ENCODE data around the gene CXorf51A. TPM values are rescaled to one million over a fixed set of nuclear protein-coding genes. Genes with fewer than 3 reads are reported as not detected.
"Not testable (repeated sequence)": the region's sequence is repeated elsewhere in the genome, so short reads cannot be mapped to it uniquely, and the experiment has no call there.

Gene CXorf51A
- total and polyA plus RNA-seq, 2 donors (not counting 1 experiment from before 2014, with no cell fraction given) = not detected

DNA sequence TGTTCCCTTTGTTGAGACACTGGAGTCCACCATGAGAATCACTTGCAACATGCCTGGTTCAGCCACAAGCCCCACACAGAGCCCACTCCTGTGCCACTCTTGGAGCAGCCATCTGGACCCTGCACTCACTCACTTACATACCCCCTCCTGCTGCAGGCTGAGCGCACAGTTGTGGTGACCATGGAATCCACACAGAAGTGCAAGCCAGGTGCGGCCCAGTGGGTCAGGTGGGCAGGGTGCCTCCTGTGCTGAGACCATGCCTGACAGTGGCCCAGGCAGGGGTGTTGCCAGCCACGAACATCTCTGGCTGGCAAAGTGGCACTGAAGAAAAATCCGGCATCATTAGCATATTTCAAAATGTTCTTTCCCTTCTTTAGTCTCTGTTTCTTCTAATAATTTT, 17.4 kb upstream of the CXorf51A start:
- Histone ChIP-seq H4K20me1 (ENCODE audit: control insufficient read depth, extremely low read depth, insufficient read depth, low read length) (no peaks in the 10 kb centered on the region), H3K79me2 (ENCODE audit: control insufficient read depth, insufficient read depth, low read length) (no peaks in the 10 kb centered on the region), H3K4me3 (replicated peaks in 1 of 4; ENCODE audit: control extremely low read depth in 1 of 4, insufficient read depth in 1 of 4, low read depth in 3 of 4, low read length in 4 of 4) (no peak overlapping the region), H3K9ac (ENCODE audit: insufficient read depth, low read length) (no peak overlapping the region), H3K4me1 (ENCODE audit: control insufficient read depth, extremely low read depth, insufficient read depth, low read length) (no peaks in the 10 kb centered on the region), H2AFZ (ENCODE audit: low read length) (no peak overlapping the region), H3K9me3 (ENCODE audit: control insufficient read depth, insufficient read depth, low read depth, low read length) (no peaks in the 10 kb centered on the region), H3K27ac (ENCODE audit: insufficient read depth, low read length) (no peak overlapping the region), H3K36me3 (ENCODE audit: control insufficient read depth, insufficient read depth, low read length) (no peaks in the 10 kb centered on the region), H3K27me3 (ENCODE audit: control insufficient read depth, insufficient read depth, low read length) (no peaks in the 10 kb centered on the region), H3K4me2 (ENCODE audit: extremely low read depth, insufficient read depth, low read length) (no peak overlapping the region)
- no peak for DNase-seq (ENCODE audit: low read depth in 2 of 2)
- TF ChIP-seq, protein P1, sequence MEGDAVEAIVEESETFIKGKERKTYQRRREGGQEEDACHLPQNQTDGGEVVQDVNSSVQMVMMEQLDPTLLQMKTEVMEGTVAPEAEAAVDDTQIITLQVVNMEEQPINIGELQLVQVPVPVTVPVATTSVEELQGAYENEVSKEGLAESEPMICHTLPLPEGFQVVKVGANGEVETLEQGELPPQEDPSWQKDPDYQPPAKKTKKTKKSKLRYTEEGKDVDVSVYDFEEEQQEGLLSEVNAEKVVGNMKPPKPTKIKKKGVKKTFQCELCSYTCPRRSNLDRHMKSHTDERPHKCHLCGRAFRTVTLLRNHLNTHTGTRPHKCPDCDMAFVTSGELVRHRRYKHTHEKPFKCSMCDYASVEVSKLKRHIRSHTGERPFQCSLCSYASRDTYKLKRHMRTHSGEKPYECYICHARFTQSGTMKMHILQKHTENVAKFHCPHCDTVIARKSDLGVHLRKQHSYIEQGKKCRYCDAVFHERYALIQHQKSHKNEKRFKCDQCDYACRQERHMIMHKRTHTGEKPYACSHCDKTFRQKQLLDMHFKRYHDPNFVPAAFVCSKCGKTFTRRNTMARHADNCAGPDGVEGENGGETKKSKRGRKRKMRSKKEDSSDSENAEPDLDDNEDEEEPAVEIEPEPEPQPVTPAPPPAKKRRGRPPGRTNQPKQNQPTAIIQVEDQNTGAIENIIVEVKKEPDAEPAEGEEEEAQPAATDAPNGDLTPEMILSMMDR (conservative IDR thresholded peaks at IDR 0.05 in 1 of 2, IDR thresholded peaks at IDR 0.05 in 1 of 2; ENCODE audit: low read depth in 1 of 2, low read length in 2 of 2) = no peak
- TF ChIP-seq EZH2 (IDR thresholded peaks at IDR 0.05; ENCODE audit: low read length, missing control alignments) = no peak

DNA sequence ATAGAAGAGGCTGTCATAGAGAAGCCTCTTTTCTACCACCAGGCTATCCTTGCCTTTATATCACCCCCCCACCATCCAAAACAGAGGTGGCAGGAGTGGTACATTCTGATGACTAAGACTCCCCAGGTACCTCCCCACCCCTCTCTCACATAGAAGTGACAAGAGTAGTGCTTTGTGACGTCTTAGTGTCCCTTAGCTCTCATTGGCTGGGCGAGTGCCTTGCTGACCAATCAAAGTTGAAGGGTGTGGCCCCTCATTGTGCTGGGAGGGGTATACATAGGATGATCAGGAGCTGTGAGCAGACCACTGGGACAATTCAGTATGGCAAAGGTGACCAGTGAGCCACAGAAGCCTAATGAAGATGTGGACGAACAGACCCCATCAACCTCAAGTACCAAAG, 5.1 kb downstream of the CXorf51A start, which contains the start of gene CXorf51B:
CXorf51B (plus strand) TSS at position 301 of the 400 bp plus-strand sequence; CDS start at position 322, 21 bp downstream.
- not testable (repeated sequence) for H3K9ac ChIP-seq (ENCODE audit: insufficient read depth, low read length); H3K4me1 ChIP-seq (ENCODE audit: control insufficient read depth, extremely low read depth, insufficient read depth, low read length); DNase-seq (ENCODE audit: low read depth in 2 of 2); H3K9me3 ChIP-seq (ENCODE audit: control insufficient read depth, insufficient read depth, low read depth, low read length); H3K36me3 ChIP-seq (ENCODE audit: control insufficient read depth, insufficient read depth, low read length); H3K27me3 ChIP-seq (ENCODE audit: control insufficient read depth, insufficient read depth, low read length); H3K4me3 ChIP-seq (replicated peaks in 1 of 4; ENCODE audit: control extremely low read depth in 1 of 4, insufficient read depth in 1 of 4, low read depth in 3 of 4, low read length in 4 of 4); H3K4me2 ChIP-seq (ENCODE audit: extremely low read depth, insufficient read depth, low read length); H3K27ac ChIP-seq (ENCODE audit: insufficient read depth, low read length); H3K79me2 ChIP-seq (ENCODE audit: control insufficient read depth, insufficient read depth, low read length); H2AFZ ChIP-seq (ENCODE audit: low read length); H4K20me1 ChIP-seq (ENCODE audit: control insufficient read depth, extremely low read depth, insufficient read depth, low read length)

Other genes with a start within 250 kb of the CXorf51A start
- not detected in 2 replicates for gene CXorf51B, start 5.0 kb downstream of the CXorf51A start, total RNA-seq
- gene CXorf51B, start 5.0 kb downstream of the CXorf51A start, polyA plus RNA-seq = not detected in 2 replicates

Measured in fibroblast of lung (primary cell).